HepG2 (cell line): ENCODE data around the gene CDKL5. TPM values are rescaled to one million over a fixed set of nuclear protein-coding genes. Genes with fewer than 3 reads are reported as not detected.

Experiments
- ATAC-seq: fragments of 200-7000 bp; cut with Tn5 transposase; 3 replicates; pipeline ENCODE4 v1.9.1; 2020; ENCODE audit warnings: mild to moderate bottlenecking, moderate library complexity
- BruUV-seq: library from RNA; stranded (reverse); fragments of 400-500 nt; replicated peaks from 2 replicates; lab custom pipeline; 2021; lab: Mats Ljungman, UMichigan
- CTCF ChIA-PET: fragments of 300-600 bp; formaldehyde crosslinking; extraction: SDS; loops from one replicate; lab custom pipeline; 2021; ENCODE audit warnings: low total read pairs, inconsistent platforms, low intra/inter-chr PET ratio; lab: Yijun Ruan, JAX
- POLR2A ChIA-PET: fragments of 350-600 bp; sonication (Branson Sonifier 250); formaldehyde crosslinking; loops from one replicate; lab custom pipeline; 2020; ENCODE audit warnings: antibody characterized with exemption, inconsistent platforms; lab: Yijun Ruan, JAX
- DNase-seq: peaks from one replicate; pipeline ENCODE4 v3.0.0-alpha.2; 2015; ENCODE audit warnings: low spot score
- FAIRE-seq: peaks from 3 replicates; lab custom pipeline; 2011; peaks lifted over from hg19 to GRCh38; lab: Jason Lieb, UNC
- H2AFZ ChIP-seq: one replicate; pipeline ENCODE4 v1.6.1; 2011; ENCODE audit warnings: low read length, inconsistent platforms
- H3K27ac ChIP-seq: fragments of 300-600 bp; 3 replicates; pipeline ENCODE4 v1.8.0; 2011; ENCODE audit warnings: mixed run types, mild to moderate bottlenecking, mixed read lengths, low read length, inconsistent platforms; ENCODE audit not compliant: insufficient read depth; ENCODE audit errors: extremely low read length
- H3K27me3 ChIP-seq, 2 experiments: fragments of 200-600 bp in 1 of 2; 2 replicates in 1 of 2; 3 replicates in 1 of 2; pipeline versions ENCODE4 v1.6.0 to v1.8.0; 2011; ENCODE audit warnings: low read length in 2 of 2, mild to moderate bottlenecking in 2 of 2, moderate library complexity in 2 of 2, inconsistent platforms in 1 of 2; ENCODE audit not compliant: insufficient read depth in 2 of 2, control insufficient read depth in 1 of 2
- H3K36me3 ChIP-seq, 2 experiments: fragments of 200-600 bp in 1 of 2; replicated peaks in 1 of 2; 2 replicates in 1 of 2; 3 replicates in 1 of 2; pipeline versions ENCODE4 v1.5.1 to v1.8.0; 2011; ENCODE audit warnings: low read length in 2 of 2, inconsistent platforms in 1 of 2; ENCODE audit not compliant: insufficient read depth in 2 of 2, control insufficient read depth in 1 of 2
- H3K4me1 ChIP-seq: 2 replicates; pipeline ENCODE4 v1.5.1; 2012; ENCODE audit warnings: low read length, inconsistent platforms; ENCODE audit not compliant: insufficient read depth
- H3K4me2 ChIP-seq: 2 replicates; pipeline ENCODE4 v1.6.0; 2011; ENCODE audit warnings: low read depth, low read length, inconsistent platforms
- H3K4me3 ChIP-seq, 3 experiments: fragments of 200-600 bp in 1 of 3; sonication (generic), shearing (Covaris generic) in 1 of 3; replicated peaks in 1 of 3; 2 replicates each; pipeline ENCODE4 v1.5.1; 2011 to 2016; ENCODE audit warnings: low read length in 3 of 3, inconsistent platforms in 2 of 3, low read depth in 2 of 3, mild to moderate bottlenecking in 2 of 3, control low read depth in 1 of 3, mixed read lengths in 1 of 3; ENCODE audit not compliant: insufficient read depth in 1 of 3
- H3K79me2 ChIP-seq: one replicate; pipeline ENCODE4 v1.6.1; 2011; ENCODE audit warnings: low read length, inconsistent platforms; ENCODE audit not compliant: insufficient read depth
- H3K9ac ChIP-seq: 2 replicates; pipeline ENCODE4 v1.6.0; 2011; ENCODE audit warnings: mild to moderate bottlenecking, low read depth, low read length, inconsistent platforms; ENCODE audit not compliant: insufficient read depth
- H3K9me3 ChIP-seq: 2 replicates; pipeline ENCODE4 v1.5.1; 2012; ENCODE audit warnings: mild to moderate bottlenecking, low read length
- H4K20me1 ChIP-seq: 2 replicates; pipeline ENCODE4 v1.6.0; 2011; ENCODE audit warnings: inconsistent platforms, mild to moderate bottlenecking, low read length, moderate library complexity; ENCODE audit not compliant: insufficient read depth
- BCL3 ChIP-seq: sonication (generic); formaldehyde crosslinking; IDR thresholded peaks from 2 replicates; pipeline ENCODE4 v1.5.1; 2020; ENCODE audit warnings: mild to moderate bottlenecking, missing genetic modification reagents, moderate library complexity
- EHMT2 ChIP-seq: fragments of 200-600 bp; sonication (generic); IDR thresholded peaks from 2 replicates; pipeline ENCODE4 v1.7.0; 2017; ENCODE audit warnings: antibody characterized with exemption, low read depth, low read length, borderline replicate concordance
- GATA4 ChIP-seq: sonication (generic); IDR thresholded peaks from 2 replicates; pipeline ENCODE4 v1.6.1; 2016; ENCODE audit warnings: antibody characterized with exemption, low read depth, borderline replicate concordance
- MAZ ChIP-seq, 2 experiments: sonication (generic) in 1 of 2; formaldehyde crosslinking in 1 of 2; IDR thresholded peaks; 2 replicates each; pipeline versions ENCODE4 v1.5.0 to v1.6.1; 2012 to 2020; ENCODE audit warnings: low read depth in 2 of 2, mild to moderate bottlenecking in 2 of 2, borderline replicate concordance in 1 of 2, improper control_type of control experiment in 1 of 2, low read length in 1 of 2, missing genetic modification reagents in 1 of 2, moderate library complexity in 1 of 2
- RAD21 ChIP-seq: fragments of 450-650 bp; formaldehyde crosslinking; IDR thresholded peaks from 2 replicates; pipeline ENCODE4 v1.5.0; 2020; ENCODE audit warnings: mild to moderate bottlenecking
- SALL2 ChIP-seq: sonication (generic); formaldehyde crosslinking; IDR thresholded peaks from 2 replicates; pipeline ENCODE4 v1.8.1; 2023; ENCODE audit warnings: mild to moderate bottlenecking, missing genetic modification reagents, inconsistent platforms
- SMC3 ChIP-seq: IDR thresholded peaks from 2 replicates; pipeline ENCODE4 v1.6.1; 2011; ENCODE audit warnings: low read length, improper control_type of control experiment
- SNAPC5 ChIP-seq: sonication (generic); formaldehyde crosslinking; IDR thresholded peaks from 2 replicates; pipeline ENCODE4 v1.8.1; 2023; ENCODE audit warnings: mild to moderate bottlenecking, missing genetic modification reagents, borderline replicate concordance
- STAG1 ChIP-seq: sonication (generic); formaldehyde crosslinking; IDR thresholded peaks from 2 replicates; pipeline ENCODE4 v1.4.0; 2020; ENCODE audit warnings: missing genetic modification reagents
- ZNF549 ChIP-seq: sonication (generic); formaldehyde crosslinking; IDR thresholded peaks from 2 replicates; pipeline ENCODE4 v1.5.0; 2020; ENCODE audit warnings: missing genetic modification reagents
- ZNF713 ChIP-seq: sonication (generic); formaldehyde crosslinking; IDR thresholded peaks from 2 replicates; pipeline ENCODE4 v1.4.0; 2020; ENCODE audit warnings: mild to moderate bottlenecking, missing genetic modification reagents
- whole genome bisulfite sequencing: methylation state at CpG from one replicate; pipeline ENCODE4 v1.1.6; 2017; ENCODE audit warnings: low lambda C conversion rate; 5-methylcytosine and 5-hydroxymethylcytosine counted together
- in situ Hi-C: cut with HindIII; loops from 2 replicates; pipeline ENCODE4 v1.10.0; 2017; ENCODE audit warnings: low pct_unique_long_range_greater_than_20kb; ENCODE audit not compliant: extremely low pct_ligation_motif_present
- intact Hi-C: fragments of 100-400 bp; cut with micrococcal nuclease; formaldehyde crosslinking; loops from one replicate; pipeline ENCODE4 v1.10.0; 2022; ENCODE audit not compliant: unreplicated experiment
- polyA plus RNA-seq, 8 experiments: library from polyadenylated mRNA; depleted of rRNA in 3 of 8; stranded (reverse) in 7 of 8; unstranded in 1 of 8; fragments of >200 nt; fragmentation: Illumina TruSeq in 4 of 8; extraction: Trizol in 4 of 8; gene quantifications; 2 replicates each; pipeline versions ENCODE4 v1.2.1 to v1.2.3, GENCODE V29; 2011 to 2016; ENCODE audit warnings: low read depth in 4 of 8, missing spikeins in 1 of 8, mixed read lengths in 1 of 8; ENCODE audit not compliant: insufficient read depth in 1 of 8
- total RNA-seq, 5 experiments: library from RNA; depleted of rRNA; stranded (reverse); fragments of >200 nt; fragmentation: Illumina TruSeq; extraction: Trizol; gene quantifications; 2 replicates each; pipeline ENCODE4 v1.2.3, GENCODE V29; 2016; ENCODE audit warnings: low read depth in 1 of 5
- TF ChIP-seq, protein P1 (sequence below): sonication (generic); formaldehyde crosslinking; IDR thresholded peaks from 2 replicates; pipeline ENCODE4 v1.5.0; 2020; ENCODE audit warnings: mild to moderate bottlenecking, missing genetic modification reagents, moderate library complexity
- TF ChIP-seq, protein P2 (sequence below): sonication (generic); formaldehyde crosslinking; IDR thresholded peaks from 2 replicates; pipeline ENCODE4 v1.5.0; 2020; ENCODE audit warnings: mild to moderate bottlenecking, missing genetic modification reagents, borderline replicate concordance

CDKL5 gene
- total and polyA plus RNA-seq, 2 of the 13 experiments (the other 11 are each of a cell fraction or from before 2014, with no cell fraction given), result 2.8 to 7.0 TPM

DNA sequence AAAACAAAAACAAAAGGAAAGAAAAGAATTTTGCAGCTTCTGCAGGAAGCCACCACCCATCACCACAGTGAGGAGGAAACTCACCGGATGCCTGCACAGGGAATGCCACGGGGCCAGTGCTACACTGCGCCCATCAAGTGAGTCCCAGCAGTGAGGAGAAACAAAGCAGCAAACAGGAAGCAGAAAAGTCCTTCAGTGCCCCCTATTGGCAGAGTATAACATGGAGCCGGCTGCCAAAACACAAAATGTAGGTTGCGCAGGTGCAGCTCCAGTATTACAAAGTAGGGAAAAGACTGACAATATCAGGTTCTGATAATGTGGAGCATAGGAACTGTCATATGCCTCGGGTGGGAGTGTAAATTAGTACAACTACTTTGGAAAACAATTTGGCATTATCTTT is 47.6 kb upstream of the CDKL5 start:
- H3K9me3 ChIP-seq, result no peaks in the 10 kb centered on the region
- peak; percentile 11 for DNase-seq
- no peaks in the 10 kb centered on the region for H4K20me1 ChIP-seq
- H3K79me2 ChIP-seq, result no peaks in the 10 kb centered on the region
- H2AFZ ChIP-seq, result no peak overlapping the region
- H3K27me3 ChIP-seq, result no peaks in the 10 kb centered on the region
- in situ Hi-C loops, result loop anchor here (25.0 kb wide), 2 partner anchors 440 to 565 kb away; no protein-coding TSS in a partner anchor
- peak; percentile 83 for ATAC-seq
- H3K36me3 ChIP-seq, result no peaks in the 10 kb centered on the region
- H3K4me1 ChIP-seq, result no peaks in the 10 kb centered on the region
- no peak overlapping the region for H3K4me2 ChIP-seq
- POLR2A ChIA-PET, result no interaction called here
- 4% methylated on average over 3 of the region's 6 CpGs for WGBS
- intact Hi-C loops, result loop anchor here (2.0 to 5.0 kb wide), 3 partner anchors 430 to 680 kb away; no protein-coding TSS in a partner anchor
- no TSS peak for BruUV-seq
- no peak overlapping the region for H3K4me3 ChIP-seq
- H3K27ac ChIP-seq, result no peak overlapping the region
- 0 out of 2 replicates have a peak, but pooled peaks have one; percentile 13 for TF ChIP-seq RAD21 (CRISPR knock-in tag)
- no peak for TF ChIP-seq SALL2 (CRISPR knock-in tag)
- TF ChIP-seq ZNF549, result no peak
- TF ChIP-seq BCL3 (CRISPR knock-in tag), result no peak
- TF ChIP-seq SMC3, result peak; percentile 41; the same call in 1 of the 2 replicates
- TF ChIP-seq MAZ (IDR thresholded peaks at IDR 0.05; ENCODE audit: borderline replicate concordance, low read depth, low read length), result no peak
- TF ChIP-seq MAZ (CRISPR knock-in tag; IDR thresholded peaks at IDR 0.05; ENCODE audit: low read depth), result no peak
- TF ChIP-seq SNAPC5, result no peak
- TF ChIP-seq, protein P1, sequence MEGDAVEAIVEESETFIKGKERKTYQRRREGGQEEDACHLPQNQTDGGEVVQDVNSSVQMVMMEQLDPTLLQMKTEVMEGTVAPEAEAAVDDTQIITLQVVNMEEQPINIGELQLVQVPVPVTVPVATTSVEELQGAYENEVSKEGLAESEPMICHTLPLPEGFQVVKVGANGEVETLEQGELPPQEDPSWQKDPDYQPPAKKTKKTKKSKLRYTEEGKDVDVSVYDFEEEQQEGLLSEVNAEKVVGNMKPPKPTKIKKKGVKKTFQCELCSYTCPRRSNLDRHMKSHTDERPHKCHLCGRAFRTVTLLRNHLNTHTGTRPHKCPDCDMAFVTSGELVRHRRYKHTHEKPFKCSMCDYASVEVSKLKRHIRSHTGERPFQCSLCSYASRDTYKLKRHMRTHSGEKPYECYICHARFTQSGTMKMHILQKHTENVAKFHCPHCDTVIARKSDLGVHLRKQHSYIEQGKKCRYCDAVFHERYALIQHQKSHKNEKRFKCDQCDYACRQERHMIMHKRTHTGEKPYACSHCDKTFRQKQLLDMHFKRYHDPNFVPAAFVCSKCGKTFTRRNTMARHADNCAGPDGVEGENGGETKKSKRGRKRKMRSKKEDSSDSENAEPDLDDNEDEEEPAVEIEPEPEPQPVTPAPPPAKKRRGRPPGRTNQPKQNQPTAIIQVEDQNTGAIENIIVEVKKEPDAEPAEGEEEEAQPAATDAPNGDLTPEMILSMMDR, result peak; percentile 75
- no peak for TF ChIP-seq GATA4
- peak; percentile 74 for TF ChIP-seq STAG1 (CRISPR knock-in tag)
- TF ChIP-seq, protein P2, sequence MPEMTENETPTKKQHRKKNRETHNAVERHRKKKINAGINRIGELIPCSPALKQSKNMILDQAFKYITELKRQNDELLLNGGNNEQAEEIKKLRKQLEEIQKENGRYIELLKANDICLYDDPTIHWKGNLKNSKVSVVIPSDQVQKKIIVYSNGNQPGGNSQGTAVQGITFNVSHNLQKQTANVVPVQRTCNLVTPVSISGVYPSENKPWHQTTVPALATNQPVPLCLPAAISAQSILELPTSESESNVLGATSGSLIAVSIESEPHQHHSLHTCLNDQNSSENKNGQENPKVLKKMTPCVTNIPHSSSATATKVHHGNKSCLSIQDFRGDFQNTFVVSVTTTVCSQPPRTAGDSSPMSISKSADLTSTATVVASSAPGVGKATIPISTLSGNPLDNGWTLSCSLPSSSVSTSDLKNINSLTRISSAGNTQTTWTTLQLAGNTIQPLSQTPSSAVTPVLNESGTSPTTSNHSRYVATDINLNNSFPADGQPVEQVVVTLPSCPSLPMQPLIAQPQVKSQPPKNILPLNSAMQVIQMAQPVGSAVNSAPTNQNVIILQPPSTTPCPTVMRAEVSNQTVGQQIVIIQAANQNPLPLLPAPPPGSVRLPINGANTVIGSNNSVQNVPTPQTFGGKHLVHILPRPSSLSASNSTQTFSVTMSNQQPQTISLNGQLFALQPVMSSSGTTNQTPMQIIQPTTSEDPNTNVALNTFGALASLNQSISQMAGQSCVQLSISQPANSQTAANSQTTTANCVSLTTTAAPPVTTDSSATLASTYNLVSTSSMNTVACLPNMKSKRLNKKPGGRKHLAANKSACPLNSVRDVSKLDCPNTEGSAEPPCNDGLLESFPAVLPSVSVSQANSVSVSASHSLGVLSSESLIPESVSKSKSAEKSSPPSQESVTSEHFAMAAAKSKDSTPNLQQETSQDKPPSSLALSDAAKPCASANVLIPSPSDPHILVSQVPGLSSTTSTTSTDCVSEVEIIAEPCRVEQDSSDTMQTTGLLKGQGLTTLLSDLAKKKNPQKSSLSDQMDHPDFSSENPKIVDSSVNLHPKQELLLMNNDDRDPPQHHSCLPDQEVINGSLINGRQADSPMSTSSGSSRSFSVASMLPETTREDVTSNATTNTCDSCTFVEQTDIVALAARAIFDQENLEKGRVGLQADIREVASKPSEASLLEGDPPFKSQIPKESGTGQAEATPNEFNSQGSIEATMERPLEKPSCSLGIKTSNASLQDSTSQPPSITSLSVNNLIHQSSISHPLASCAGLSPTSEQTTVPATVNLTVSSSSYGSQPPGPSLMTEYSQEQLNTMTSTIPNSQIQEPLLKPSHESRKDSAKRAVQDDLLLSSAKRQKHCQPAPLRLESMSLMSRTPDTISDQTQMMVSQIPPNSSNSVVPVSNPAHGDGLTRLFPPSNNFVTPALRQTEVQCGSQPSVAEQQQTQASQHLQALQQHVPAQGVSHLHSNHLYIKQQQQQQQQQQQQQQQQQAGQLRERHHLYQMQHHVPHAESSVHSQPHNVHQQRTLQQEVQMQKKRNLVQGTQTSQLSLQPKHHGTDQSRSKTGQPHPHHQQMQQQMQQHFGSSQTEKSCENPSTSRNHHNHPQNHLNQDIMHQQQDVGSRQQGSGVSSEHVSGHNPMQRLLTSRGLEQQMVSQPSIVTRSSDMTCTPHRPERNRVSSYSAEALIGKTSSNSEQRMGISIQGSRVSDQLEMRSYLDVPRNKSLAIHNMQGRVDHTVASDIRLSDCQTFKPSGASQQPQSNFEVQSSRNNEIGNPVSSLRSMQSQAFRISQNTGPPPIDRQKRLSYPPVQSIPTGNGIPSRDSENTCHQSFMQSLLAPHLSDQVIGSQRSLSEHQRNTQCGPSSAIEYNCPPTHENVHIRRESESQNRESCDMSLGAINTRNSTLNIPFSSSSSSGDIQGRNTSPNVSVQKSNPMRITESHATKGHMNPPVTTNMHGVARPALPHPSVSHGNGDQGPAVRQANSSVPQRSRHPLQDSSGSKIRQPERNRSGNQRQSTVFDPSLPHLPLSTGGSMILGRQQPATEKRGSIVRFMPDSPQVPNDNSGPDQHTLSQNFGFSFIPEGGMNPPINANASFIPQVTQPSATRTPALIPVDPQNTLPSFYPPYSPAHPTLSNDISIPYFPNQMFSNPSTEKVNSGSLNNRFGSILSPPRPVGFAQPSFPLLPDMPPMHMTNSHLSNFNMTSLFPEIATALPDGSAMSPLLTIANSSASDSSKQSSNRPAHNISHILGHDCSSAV (CRISPR knock-in tag), result no peak
- TF ChIP-seq ZNF713 (CRISPR knock-in tag), result no peak
- TF ChIP-seq EHMT2, result no peak
- TF ChIP-seq, all 625 proteins: peak for 4
- CTCF ChIA-PET, result interaction anchor here (1.1 kb wide), 1 partner anchor 565 kb away, joined by 3 read pairs; no protein-coding TSS in a partner anchor
- no peak overlapping the region for H3K9ac ChIP-seq
- FAIRE-seq, result peak; percentile 53
